ENCODE results near the gene MAP3K20.

- TF ChIP-seq CTCF (conservative IDR thresholded peaks at IDR 0.05; ENCODE audit: low read depth, low read length), result no peak
- no peak for TF ChIP-seq NFE2L2 (IDR thresholded peaks at IDR 0.05; ENCODE audit: low read depth, low read length)
- no peak for TF ChIP-seq RAD21 (IDR thresholded peaks at IDR 0.05; ENCODE audit: low read length)
- TF ChIP-seq RCOR1 (IDR thresholded peaks at IDR 0.05; ENCODE audit: insufficient replicate concordance, low read length), result no peak
- TF ChIP-seq MAZ (IDR thresholded peaks at IDR 0.05; ENCODE audit: borderline replicate concordance, low read depth, low read length), result no peak
- TF ChIP-seq CHD1 (IDR thresholded peaks at IDR 0.05; ENCODE audit: low read depth, low read length), result no peak
- TF ChIP-seq POLR2A (IDR thresholded peaks at IDR 0.05; ENCODE audit: low read depth, low read length), result no peak
- TF ChIP-seq MXI1 (IDR thresholded peaks at IDR 0.05; ENCODE audit: borderline replicate concordance, low read depth, low read length), result no peak
- no peak for TF ChIP-seq RFX5 (IDR thresholded peaks at IDR 0.05; ENCODE audit: low read depth, low read length)
- no peak for TF ChIP-seq MAFK (IDR thresholded peaks at IDR 0.05; ENCODE audit: low read depth, low read length)
- no peak for TF ChIP-seq ELK1 (IDR thresholded peaks at IDR 0.05; ENCODE audit: borderline replicate concordance, low read depth, low read length)
These were observed 77.7 kb downstream of the MAP3K20 start for GRCh38 chr2:173153301-173153885.
